T-helper 2 cell (primary cell): ENCODE measurements around the gene GPR101.
A peak's percentile ranks its signal among the peaks of the same experiment; 100 is the strongest.

Experiments
- DNase-seq, 5 experiments: peaks; one replicate each; pipeline versions ENCODE4 v3.0.0 to v3.0.0-alpha.2; 2012 to 2022
- total RNA-seq, 2 donors: gene quantifications; one replicate each; lab custom pipeline; 2026; lab: John Stamatoyannopoulos, UW

GPR101 gene
- 0.81 to 2.5 reads per million in 2 donors for total RNA-seq

GRCh38 chrX:137033774-137034507 is at the start of gene GPR101:
Gene GPR101, minus strand, starts transcription at chrX:137033995. Its CDS starts 2,321 bp downstream, at chrX:137031674.
- DNase-seq, result peak in 1 of 5 experiments; percentile 45

- DNase-seq, result no peak
Measured at GRCh38 chrX:137081239-137081638, 47.4 kb upstream of the GPR101 start.

GRCh38 chrX:137072396-137072795 is 38.6 kb upstream of the GPR101 start:
- DNase-seq, result no peak

GRCh38 chrX:137071596-137071995 is 37.8 kb upstream of the GPR101 start:
- no peak for DNase-seq

GRCh38 chrX:137067147-137067546 is 33.4 kb upstream of the GPR101 start:
- DNase-seq, result no peak

GRCh38 chrX:137062915-137063617 is 29.3 kb upstream of the GPR101 start:
- no peak for DNase-seq

- no peak for DNase-seq
Measured at GRCh38 chrX:137058339-137059127, 24.7 kb upstream of the GPR101 start.

GRCh38 chrX:137052643-137053235 is 18.9 kb upstream of the GPR101 start:
- peak in 1 of 5 experiments; percentile 49 for DNase-seq

GRCh38 chrX:137051978-137052642 is 18.3 kb upstream of the GPR101 start:
- peak; percentile 46 to 86 (median 72) for DNase-seq

- no peak for DNase-seq
Measured at GRCh38 chrX:137044893-137045292, 11.1 kb upstream of the GPR101 start.

- no peak for DNase-seq
Measured at GRCh38 chrX:137043736-137044135, 9.9 kb upstream of the GPR101 start.

GRCh38 chrX:137041329-137041728 is 7.5 kb upstream of the GPR101 start:
- DNase-seq, result no peak

GRCh38 chrX:137040113-137040794 is 6.5 kb upstream of the GPR101 start:
- DNase-seq, result no peak

- DNase-seq, result no peak
Measured at GRCh38 chrX:137034508-137034872, 695 bp upstream of the GPR101 start.

- DNase-seq, result no peak
Measured at GRCh38 chrX:137032841-137033773, 688 bp downstream of the GPR101 start.

GRCh38 chrX:137032341-137032694 is 1.5 kb downstream of the GPR101 start:
- DNase-seq, result no peak

GRCh38 chrX:137031517-137032340 is 2.1 kb downstream of the GPR101 start:
- DNase-seq, result peak in 4 of 5 experiments; percentile 8 to 78 (median 23)

- no peak for DNase-seq
Measured at GRCh38 chrX:137031039-137031438, 2.8 kb downstream of the GPR101 start.

GRCh38 chrX:137028699-137029098 is 5.1 kb downstream of the GPR101 start:
- DNase-seq, result no peak

GRCh38 chrX:137025930-137026329 is 7.9 kb downstream of the GPR101 start:
- DNase-seq, result no peak
